Gastrocnemius medialis (tissue), 4 donors: ENCODE data around the gene UNC13A.

Experiments
- POLR2A ChIP-seq, 2 donors: fragments of 450-650 bp; IDR thresholded peaks; one replicate each; pipeline ENCODE4 v1.6.1; 2017; ENCODE audit warnings: antibody characterized with exemption in 2 of 2, mild to moderate bottlenecking in 2 of 2, moderate library complexity in 2 of 2
- TF ChIP-seq, protein P1 (sequence below), 5 experiments: fragments of 450-650 bp in 3 of 5; fragments of 200-600 bp in 2 of 5; sonication (generic) in 2 of 5; IDR thresholded peaks in 4 of 5; conservative IDR thresholded peaks in 1 of 5; 1 replicate in 4 of 5; 2 replicates in 1 of 5; pipeline ENCODE4 v1.5.1; 2016 to 2019; ENCODE audit warnings: antibody characterized with exemption in 5 of 5, mild to moderate bottlenecking in 3 of 5, moderate library complexity in 3 of 5

DNA sequence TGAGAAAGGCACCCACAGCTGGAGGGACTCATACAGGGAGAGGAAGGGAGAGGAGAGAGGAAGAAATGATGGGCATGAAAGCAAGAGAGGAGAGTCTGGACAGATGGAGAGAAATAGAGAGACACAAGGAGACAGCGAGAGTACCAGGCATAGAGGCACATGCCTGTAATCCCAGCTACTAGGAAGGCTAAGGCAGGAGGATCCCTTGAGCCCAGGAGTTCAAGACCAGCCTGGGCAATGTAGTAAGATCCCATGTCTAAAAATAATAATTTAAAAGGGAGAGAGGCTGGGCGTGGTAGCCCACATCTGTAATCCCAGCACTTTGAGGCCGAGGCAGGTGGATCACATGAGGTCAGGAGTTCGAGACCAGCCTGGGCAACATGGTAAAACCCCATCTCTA, 9.3 kb downstream of the UNC13A start:
- TF ChIP-seq, protein P1, sequence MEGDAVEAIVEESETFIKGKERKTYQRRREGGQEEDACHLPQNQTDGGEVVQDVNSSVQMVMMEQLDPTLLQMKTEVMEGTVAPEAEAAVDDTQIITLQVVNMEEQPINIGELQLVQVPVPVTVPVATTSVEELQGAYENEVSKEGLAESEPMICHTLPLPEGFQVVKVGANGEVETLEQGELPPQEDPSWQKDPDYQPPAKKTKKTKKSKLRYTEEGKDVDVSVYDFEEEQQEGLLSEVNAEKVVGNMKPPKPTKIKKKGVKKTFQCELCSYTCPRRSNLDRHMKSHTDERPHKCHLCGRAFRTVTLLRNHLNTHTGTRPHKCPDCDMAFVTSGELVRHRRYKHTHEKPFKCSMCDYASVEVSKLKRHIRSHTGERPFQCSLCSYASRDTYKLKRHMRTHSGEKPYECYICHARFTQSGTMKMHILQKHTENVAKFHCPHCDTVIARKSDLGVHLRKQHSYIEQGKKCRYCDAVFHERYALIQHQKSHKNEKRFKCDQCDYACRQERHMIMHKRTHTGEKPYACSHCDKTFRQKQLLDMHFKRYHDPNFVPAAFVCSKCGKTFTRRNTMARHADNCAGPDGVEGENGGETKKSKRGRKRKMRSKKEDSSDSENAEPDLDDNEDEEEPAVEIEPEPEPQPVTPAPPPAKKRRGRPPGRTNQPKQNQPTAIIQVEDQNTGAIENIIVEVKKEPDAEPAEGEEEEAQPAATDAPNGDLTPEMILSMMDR (IDR thresholded peaks at IDR 0.05 in 4 of 5, conservative IDR thresholded peaks at IDR 0.05 in 1 of 5) = no peak
- no peak for TF ChIP-seq POLR2A (IDR thresholded peaks at IDR 0.05)
